GM19351 (cell line): ENCODE measurements around the gene PSAP.

Source experiments
- ATAC-seq: cut with Tn5 transposase; IDR thresholded peaks from one replicate; pipeline ENCODE4 v1.9.1; 2021; ENCODE audit warnings: mild to moderate bottlenecking, moderate library complexity; ENCODE audit not compliant: unreplicated experiment

The PSAP gene

GRCh38 chr10:71810048-71810750 lies 40.9 kb downstream of the PSAP start:
- no peak for ATAC-seq

GRCh38 chr10:71809628-71810027 lies 41.4 kb downstream of the PSAP start:
- no peak for ATAC-seq

- no peak for ATAC-seq
These were observed 43.2 kb downstream of the PSAP start for GRCh38 chr10:71807557-71808510.

DNA sequence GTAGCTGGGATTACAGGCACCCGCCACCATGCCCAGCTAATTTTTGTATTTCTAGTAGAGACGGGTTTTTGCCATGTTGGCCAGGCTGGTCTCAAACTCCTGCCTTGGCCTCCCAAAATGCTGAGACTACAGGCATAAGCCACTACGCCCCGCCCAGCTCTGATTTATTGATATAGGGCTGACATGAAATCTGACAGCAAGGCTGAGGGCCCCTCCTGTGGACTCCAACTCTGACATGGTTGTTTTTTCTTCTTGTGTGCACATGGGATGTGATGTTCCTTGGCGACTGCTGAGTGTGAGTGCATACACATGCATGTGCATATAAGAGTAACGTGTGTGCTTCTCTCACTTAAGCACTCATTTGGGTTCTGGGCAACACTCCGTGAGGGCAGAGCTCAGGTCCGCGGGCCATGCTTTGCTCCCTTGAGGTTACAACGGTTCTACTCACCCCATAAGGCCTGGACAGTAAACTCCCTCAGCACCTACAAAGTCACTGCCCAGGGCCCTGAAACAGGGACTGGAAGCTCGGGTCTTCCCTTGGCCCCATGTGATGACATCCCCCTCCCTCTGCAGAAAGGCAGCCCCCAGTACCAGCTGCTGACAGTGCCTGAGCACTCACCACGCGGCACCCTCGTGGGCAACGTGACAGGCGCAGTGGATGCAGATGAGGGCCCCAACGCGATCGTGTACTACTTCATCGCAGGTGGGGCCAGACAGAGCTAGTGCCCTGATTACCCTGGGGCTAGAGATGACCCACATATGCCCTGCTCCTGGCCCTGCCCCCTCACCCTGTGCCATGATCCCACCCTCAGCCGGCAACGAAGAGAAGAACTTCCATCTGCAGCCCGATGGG lies 44.1 kb downstream of the PSAP start:
- no peak for ATAC-seq

DNA sequence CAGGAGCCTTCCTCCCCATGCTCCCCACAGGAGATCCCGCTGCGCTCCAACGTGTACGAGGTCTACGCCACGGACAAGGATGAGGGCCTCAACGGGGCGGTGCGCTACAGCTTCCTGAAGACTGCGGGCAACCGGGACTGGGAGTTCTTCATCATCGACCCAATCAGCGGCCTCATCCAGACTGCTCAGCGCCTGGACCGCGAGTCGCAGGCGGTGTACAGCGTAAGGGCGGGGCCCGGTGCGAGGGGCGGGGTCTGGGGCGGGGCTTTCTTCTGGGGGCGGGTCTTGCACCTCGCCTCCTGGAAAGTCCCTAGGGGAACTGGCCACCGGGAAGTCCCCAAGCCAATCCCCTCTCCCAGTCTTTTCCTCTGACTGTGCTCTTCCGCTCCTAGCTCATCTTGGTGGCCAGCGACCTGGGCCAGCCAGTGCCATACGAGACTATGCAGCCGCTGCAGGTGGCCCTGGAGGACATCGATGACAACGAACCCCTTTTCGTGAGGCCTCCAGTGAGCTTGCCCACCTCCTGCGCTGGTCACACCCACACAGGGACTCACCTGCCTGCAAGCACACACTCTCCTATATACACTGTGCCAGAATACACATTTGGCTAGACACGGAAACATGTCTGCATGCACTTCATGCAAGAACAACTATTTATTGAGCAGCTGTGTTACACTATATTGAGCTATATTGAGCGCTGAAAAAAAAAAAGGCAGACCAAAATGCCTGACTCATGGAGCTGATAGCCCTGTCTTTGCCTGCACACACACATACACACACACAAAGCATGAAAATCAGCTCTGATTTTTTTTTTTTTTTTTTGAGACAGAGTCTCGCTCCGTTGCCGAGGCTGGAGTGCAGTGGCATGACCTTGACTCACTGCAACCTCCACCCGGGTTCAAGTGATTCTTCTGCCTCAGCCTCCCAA lies 45.0 kb downstream of the PSAP start:
- no peak for ATAC-seq

GRCh38 chr10:71804077-71804476 lies 47.0 kb downstream of the PSAP start:
- ATAC-seq = no peak

DNA sequence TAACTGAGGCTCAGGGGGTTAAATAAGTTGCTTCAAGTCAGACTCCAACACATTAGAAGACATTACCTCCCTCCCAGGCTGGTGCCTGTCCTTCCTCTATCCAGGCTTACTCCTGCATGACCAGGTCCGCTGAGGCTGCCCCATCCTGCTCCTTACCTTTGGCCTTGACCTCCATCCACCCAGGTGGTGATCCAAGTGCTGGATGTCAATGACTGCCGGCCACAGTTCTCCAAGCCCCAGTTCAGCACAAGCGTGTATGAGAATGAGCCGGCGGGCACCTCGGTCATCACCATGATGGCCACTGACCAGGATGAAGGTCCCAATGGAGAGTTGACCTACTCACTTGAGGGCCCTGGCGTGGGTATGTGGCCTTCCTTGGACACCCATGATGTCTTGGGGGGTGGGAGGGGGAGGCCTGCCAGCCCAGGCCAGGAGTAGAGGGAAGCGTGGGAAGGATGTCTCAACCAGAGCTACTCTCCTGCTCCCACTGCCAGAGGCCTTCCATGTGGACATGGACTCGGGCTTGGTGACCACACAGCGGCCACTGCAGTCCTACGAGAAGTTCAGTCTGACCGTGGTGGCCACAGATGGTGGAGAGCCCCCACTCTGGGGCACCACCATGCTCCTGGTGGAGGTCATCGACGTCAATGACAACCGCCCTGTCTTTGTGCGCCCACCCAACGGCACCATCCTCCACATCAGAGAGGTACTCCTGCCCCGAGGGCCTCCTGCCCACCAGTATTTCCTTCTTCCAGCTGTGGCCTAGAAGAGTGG lies 48.1 kb downstream of the PSAP start:
- ATAC-seq = no peak

GRCh38 chr10:71802235-71802634 lies 48.8 kb downstream of the PSAP start:
- no peak for ATAC-seq

- peak; percentile 96 for ATAC-seq
These were observed 49.7 kb downstream of the PSAP start for GRCh38 chr10:71801361-71801760.

GRCh38 chr10:71799608-71800453 lies 51.2 kb downstream of the PSAP start:
- no peak for ATAC-seq

GRCh38 chr10:71799112-71799511 lies 51.9 kb downstream of the PSAP start:
- ATAC-seq = no peak

GRCh38 chr10:71798308-71798624 lies 52.8 kb downstream of the PSAP start:
- ATAC-seq = no peak

DNA sequence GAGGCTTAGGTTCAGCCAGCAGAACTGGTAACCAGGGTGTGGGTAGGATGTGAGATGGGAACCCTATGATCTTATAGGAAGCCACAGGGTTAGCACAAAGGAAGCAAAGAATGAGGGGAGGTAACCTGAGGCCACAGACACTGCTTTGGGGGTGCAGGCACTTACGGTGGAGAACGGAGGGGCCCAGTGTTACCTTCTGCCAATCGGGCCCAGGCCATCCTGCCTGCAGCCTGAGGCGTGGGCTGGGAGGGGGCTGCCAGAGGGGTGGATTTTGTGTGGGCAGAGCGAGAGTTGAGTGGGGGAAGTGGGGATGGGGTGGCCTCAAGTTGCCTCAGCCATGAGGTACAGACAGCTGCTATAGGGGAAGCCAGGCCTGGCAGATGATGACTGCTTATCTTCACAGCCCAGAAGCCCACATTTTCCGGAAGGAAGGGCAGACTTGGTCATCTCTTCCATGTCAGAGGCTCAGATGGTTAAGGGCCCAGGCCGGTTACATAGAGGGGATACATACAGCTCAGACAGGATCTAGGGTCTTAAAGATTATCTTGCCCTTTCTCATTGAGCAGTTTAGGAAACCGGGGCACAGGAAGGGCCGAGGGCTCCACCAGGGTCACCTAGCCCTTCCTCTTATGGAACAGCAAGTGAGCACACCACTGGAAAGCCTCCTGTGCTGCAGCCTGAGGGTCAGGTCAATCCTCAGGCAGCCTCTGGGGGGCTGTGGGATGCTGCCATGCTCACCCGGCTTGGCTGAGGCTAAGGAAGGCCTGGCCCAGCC lies 53.3 kb downstream of the PSAP start:
- no peak for ATAC-seq

GRCh38 chr10:71796749-71797405 lies 54.2 kb downstream of the PSAP start:
- ATAC-seq = no peak

- ATAC-seq = no peak
These were observed 55.8 kb downstream of the PSAP start for GRCh38 chr10:71795248-71795647.

DNA sequence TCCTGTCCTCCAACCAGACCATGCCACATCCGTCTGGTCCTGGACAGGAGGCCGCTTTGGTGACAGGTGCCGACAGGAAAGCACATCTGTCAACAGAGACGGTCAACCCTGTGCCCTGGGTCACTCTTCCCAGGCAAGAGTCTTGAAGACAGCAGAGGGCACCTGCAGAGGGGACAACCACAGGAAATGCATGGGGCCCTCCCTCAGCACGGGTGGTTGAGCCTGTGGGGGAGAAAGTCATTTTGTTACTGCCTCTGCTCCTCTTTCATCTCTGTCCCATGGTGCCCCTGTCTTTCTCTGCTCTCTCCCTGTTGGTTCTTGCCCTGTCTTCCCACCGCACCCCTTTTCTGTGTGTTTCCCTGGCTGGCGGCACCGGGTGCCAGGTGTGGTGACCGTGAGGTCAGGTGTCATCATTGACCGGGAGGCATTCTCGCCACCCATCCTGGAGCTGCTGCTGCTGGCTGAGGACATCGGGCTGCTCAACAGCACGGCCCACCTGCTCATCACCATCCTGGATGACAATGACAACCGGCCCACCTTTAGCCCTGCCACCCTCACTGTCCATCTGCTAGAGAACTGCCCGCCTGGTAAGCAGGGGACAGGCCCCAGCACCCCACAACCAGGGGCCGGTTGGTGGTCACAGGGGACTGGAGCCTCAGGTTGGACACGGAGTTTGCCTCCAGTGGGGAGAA lies 60.2 kb downstream of the PSAP start:
- no peak for ATAC-seq

GRCh38 chr10:71789871-71790270 lies 61.2 kb downstream of the PSAP start:
- no peak for ATAC-seq
